A549 (cell line): Measurements from ENCODE around the gene TBC1D22A.

ENCODE experiments used
- CEBPB ChIP-seq, 2 experiments: fragments of >200 bp in 1 of 2; sonication (Bioruptor Twin) in 1 of 2; formaldehyde crosslinking in 1 of 2; IDR thresholded peaks; 2 replicates each; pipeline ENCODE4 v1.6.1; 2012 to 2016
- CTCF ChIP-seq: fragments of >200 bp; sonication (Bioruptor Twin); formaldehyde crosslinking; IDR thresholded peaks from 3 replicates; pipeline ENCODE4 v1.5.1; 2016
- JUNB ChIP-seq: fragments of >200 bp; sonication (Bioruptor Twin); formaldehyde crosslinking; IDR thresholded peaks from 2 replicates; pipeline ENCODE4 v1.6.1; 2016
- NR3C1 ChIP-seq: fragments of >200 bp; sonication (Bioruptor Twin); formaldehyde crosslinking; IDR thresholded peaks from 3 replicates; pipeline ENCODE4 v1.6.1; 2017
- POLR2A ChIP-seq: IDR thresholded peaks from 2 replicates; pipeline ENCODE4 v1.6.1; 2012; ENCODE audit warnings: mild to moderate bottlenecking, low read length
- TP53 ChIP-seq: fragments of 250-450 bp; sonication (Bioruptor Pico); IDR thresholded peaks from 2 replicates; pipeline ENCODE4 v1.5.0; 2021; ENCODE audit warnings: mild to moderate bottlenecking, moderate library complexity

- TF ChIP-seq CTCF (no peak), POLR2A (no peak), JUNB (no peak), NR3C1 (no peak), TP53 (CRISPR knock-in tag) (no peak), CEBPB (IDR thresholded peaks at IDR 0.05) (no peak)
These were observed 280.5 kb downstream of the TBC1D22A start for GRCh38 chr22:47042861-47043496.
